HG03159 (cell line): ENCODE results near the gene LRRC8E.
"Not testable (repeated sequence)": the region's sequence is repeated elsewhere in the genome, so short reads cannot be mapped to it uniquely, and the experiment has no call there.

Source experiments
- ATAC-seq: cut with Tn5 transposase; IDR thresholded peaks from one replicate; pipeline ENCODE4 v1.9.1; 2021; ENCODE audit warnings: mild to moderate bottlenecking, moderate library complexity; ENCODE audit not compliant: unreplicated experiment

The LRRC8E gene

DNA sequence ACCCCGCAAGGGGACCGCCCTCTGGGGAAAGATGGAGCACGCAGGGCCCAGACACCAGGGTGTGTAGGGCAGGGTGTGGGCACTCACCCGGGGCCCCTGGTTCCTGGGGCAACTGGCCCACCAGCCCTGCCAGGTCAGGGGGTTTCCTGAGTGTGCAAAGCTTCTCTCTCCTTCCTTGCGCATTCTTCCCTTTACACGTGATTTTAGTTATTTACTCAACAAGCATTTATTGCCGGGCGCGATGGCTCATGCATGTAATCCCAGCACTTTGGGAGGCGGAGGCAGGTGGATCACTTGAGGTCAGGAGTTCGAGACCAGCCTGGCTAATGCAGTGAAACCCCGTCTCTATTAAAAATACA lies 34.6 kb upstream of the LRRC8E start:
- ATAC-seq: no peak

GRCh38 chr19:7855426-7856108 lies 32.7 kb upstream of the LRRC8E start:
- no peak for ATAC-seq

- no peak for ATAC-seq
These were observed 32.2 kb upstream of the LRRC8E start for GRCh38 chr19:7856109-7856591.

GRCh38 chr19:7856679-7857663 lies 31.3 kb upstream of the LRRC8E start:
- ATAC-seq: no peak

- no peak for ATAC-seq
These were observed 30.6 kb upstream of the LRRC8E start for GRCh38 chr19:7857727-7858108.

- no peak for ATAC-seq
These were observed 30.1 kb upstream of the LRRC8E start for GRCh38 chr19:7858109-7858770.

DNA sequence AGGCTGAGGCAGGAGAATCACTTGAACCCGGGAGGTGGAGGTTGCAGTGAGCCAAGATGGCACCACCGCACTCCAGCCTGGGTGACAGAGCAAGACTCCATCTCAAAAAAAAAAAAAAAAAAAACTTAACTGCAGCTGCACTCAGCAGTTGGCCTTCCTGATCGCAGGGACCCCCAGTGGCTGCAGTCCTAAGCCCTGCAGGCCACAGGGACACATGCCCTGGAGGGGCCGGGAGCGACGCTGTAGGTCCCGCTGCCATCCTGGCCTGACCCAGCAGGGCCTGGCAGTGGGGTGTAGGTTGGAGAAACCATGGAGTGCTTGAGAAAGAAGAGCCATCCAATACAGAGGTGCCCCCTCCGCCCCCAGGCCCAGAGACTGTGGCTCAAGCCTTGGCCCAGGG lies 29.2 kb upstream of the LRRC8E start:
- ATAC-seq: not testable (repeated sequence)

- no peak for ATAC-seq
These were observed 28.2 kb upstream of the LRRC8E start for GRCh38 chr19:7859831-7860713.

- ATAC-seq: no peak
These were observed 27.3 kb upstream of the LRRC8E start for GRCh38 chr19:7860714-7861618.

DNA sequence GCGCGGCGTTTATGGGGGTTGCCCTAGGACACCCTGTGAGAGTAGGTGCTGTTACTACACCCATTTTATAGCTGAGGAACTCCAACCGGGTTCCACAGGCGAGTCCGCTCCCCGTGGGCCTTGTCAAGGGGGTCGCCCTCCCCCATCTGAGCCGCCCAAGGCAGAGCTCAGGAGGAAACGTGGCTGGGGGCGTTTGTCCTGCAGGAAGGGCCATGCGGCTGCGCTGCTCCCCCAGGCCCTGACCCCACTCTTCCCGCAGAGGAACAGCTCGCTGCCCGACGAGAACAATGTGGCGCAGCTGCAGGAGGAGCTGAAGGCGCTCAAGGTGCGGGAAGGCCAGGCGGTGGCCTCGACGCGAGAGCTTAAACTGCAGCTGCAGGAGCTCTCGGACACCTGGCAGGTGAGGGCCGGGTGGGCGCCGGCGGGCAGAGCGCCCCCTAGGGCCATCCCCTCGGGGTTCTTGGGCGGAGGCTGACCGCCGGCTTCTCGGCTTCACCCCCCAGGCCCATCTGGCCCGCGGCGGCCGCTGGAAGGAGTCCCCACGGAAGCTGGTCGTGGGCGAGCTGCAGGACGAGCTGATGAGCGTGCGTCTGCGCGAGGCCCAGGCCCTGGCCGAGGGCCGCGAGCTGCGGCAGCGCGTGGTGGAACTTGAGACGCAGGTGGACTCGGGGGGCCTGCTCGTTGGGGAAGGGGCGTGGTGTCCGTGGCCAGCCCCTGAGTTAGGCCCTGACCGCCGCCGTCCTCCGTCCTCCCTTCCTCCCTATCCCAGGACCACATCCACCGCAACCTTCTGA lies 26.5 kb upstream of the LRRC8E start:
- no peak for ATAC-seq

DNA sequence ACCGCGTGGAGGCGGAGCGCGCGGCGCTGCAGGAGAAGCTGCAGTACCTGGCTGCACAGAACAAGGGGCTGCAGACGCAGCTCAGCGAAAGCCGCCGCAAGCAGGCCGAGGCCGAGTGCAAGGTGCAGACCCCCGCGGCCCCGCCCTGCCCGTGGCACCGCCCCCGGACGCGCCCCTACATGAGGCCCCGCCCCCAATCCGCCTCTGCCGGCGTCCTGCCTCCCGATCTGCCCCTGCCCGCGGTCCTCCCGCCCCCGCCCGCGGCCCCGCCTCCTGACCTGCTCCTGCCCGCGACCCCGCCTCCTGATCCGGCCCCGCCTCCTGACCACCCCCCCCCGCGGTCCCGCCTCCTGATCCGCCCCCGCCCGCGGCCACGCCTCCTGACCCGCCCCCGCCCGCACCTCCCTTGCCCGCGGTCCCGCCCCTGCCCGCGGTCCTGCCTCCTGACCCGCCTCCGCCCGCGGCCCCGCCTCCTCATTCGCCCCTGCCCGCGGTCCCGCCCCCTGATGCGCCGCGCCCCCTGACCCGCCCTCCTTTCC lies 25.8 kb upstream of the LRRC8E start:
- no peak for ATAC-seq

DNA sequence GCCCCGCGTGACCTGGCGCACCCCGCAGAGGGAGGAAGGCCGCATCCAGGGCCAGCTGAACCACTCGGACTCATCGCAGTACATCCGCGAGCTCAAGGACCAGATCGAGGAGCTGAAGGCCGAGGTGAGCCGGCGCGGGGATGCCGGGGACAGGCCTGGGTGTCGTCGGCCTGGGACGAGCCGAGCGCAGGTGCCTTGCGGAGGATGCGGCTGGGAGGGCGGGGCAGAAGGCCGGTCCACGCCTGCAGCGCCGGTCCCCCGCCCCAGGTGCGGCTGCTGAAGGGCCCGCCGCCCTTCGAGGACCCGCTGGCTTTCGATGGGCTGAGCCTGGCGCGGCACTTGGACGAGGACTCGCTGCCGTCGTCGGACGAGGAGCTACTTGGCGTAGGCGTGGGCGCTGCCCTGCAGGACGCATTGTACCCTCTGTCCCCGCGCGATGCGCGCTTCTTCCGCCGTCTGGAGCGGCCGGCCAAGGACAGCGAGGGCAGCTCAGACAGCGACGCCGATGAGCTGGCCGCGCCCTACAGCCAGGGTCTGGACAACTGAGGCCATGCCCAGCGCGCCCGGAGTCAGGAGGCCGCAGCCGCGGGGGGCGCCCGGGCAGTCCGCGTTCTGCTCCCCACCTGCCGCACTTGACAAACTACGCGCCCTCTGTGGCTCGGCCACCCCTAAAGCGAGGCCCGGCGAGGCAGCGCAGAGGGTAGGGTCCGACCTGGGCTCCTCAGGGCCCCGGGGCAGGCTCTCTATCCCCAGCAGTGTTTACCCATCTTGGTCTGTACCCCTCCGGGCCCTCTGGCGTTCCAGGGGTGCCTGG lies 24.9 kb upstream of the LRRC8E start:
- no peak for ATAC-seq

DNA sequence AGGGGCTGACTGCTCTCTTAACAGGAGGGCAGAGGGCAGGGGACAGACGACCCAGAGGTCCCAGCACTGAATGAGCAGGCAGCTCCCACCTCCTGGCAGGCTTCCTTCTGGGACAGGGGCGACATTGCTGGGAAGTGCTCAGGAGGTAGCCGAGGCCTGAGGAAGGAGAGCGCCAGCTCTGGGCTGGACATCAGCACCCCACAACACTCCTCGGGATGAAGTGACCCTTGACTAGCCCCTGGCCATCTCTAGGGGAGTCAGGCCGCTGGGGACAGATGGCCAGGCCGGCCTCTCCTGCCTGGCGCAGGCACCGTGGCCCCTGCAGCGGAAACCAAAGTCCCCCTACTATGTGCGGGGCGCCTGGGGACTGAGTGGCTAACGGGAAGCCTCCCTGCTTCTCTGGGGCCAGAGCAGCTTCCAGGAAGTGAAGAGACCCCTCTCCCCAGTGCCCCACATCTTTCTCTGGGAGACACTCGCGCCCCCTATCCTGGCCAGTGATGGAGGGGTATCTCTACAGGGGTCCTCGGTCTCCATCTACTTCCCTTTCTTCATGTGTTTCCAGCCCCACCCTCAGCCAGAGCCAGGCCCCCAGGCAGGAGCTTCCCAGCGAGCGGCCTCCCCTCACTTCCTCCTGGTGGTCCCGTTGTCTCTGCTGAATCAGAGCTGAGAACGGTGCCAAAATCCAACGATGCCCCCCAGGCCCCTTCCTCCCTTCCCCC lies 24.2 kb upstream of the LRRC8E start:
- no peak for ATAC-seq

DNA sequence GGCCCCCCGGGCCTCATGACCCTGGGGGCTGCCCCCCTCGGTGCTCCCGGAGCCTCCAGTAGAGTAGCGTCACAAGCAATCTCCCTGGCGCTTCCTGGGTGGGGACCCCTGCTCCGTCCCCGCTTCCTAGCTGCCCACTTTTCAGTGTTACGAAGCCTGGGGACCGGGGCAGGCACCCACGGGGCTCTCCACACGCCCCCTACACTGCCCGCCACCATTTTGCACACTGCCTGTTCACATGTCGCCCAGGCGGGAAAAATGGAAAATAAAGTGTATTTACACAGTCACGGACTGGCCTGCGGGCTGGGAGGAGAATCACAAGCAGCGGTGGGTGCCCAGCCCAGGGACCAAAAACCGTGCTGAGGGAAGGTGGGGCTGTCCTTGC lies 23.6 kb upstream of the LRRC8E start:
- no peak for ATAC-seq

DNA sequence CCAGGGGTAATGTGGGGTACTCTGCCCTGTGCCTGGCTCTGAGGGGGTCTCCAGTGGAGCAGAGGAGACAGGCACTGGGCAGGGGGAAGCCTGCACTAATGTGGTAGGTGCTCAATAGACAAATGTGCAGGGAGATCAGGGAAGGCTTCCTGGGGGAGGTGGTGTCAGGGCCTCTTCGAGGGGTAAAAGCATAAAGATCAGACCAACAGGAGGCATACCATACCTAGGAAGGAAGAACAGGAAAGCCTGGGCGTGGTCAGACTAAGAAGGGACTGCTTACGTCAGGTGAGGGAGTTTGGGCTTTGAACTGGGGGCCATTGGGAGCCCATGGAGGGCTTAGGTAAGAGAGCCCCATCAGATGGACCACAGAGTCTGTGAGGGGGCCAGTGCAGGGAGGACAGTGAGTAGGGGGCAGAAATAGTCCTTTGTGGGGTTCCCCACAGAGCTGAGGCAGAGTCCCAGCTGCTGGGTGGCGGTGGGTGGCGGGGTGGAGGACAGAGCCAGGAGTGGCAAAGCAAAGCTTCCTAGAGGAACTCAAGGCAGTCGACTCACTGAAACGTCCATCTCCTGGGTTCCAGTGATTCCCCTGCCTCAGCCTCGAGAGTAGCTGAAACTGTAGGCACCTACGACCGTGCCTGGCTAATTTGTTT lies 22.9 kb upstream of the LRRC8E start:
- ATAC-seq: no peak

GRCh38 chr19:7866399-7867091 lies 21.8 kb upstream of the LRRC8E start:
- no peak for ATAC-seq
